Stimulated activated CD8-positive, alpha-beta memory T cell treated with anti-CD3 and anti-CD28 coated beads, Interleukin-2, amount 100 ng/mL, for 1 hour (primary cell): Measurements from ENCODE around the gene COPS3.
A peak's percentile ranks its signal among the peaks of the same experiment; 100 is the strongest.

ENCODE experiments used
- DNase-seq, 2 donors: peaks; one replicate each; pipeline ENCODE4 v3.0.0-alpha.2; 2020; ENCODE audit warnings: low read depth in 2 of 2

Gene COPS3

GRCh38 chr17:17242246-17242645, 38.8 kb downstream of the COPS3 start:
- DNase-seq, result no peak

DNA sequence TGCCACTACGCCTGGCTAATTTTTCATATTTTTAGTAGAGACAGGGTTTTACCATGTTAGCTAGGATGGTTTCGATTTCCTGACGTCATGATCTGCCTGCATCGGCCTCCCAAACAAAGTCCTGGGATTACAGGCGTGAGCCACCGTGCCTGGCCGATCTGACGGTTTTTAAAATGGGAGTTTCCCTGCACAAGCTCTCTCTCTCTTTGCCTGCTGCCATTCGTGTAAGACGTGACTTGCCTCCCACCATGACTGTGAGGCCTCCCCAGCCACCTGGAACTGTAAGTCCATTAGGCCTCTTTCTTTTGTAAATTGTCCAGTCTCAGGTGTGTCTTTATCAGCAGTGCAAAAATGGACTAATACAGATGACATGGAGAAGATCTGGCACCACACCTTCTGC, 39.4 kb downstream of the COPS3 start:
- no peak for DNase-seq

DNA sequence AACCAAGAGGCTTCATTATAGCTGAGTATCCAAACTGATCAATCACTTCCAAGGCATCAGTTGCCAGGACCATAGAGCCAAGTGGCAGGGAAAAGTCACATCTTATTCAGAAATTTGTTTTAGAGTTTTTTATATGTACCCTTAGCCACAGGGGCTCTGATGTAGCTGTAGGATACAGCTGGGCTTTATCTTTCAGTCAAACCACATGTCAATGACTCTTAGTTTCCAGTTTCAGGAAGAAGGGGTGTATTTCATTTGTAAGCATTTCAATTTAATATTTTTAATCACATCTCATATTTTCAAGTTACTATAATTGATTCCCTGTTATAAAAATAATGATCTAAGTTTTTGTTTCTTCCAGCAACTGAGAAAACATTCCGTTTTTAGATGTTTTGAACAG, 41.2 kb downstream of the COPS3 start:
- DNase-seq, result no peak

GRCh38 chr17:17237026-17237799, 43.8 kb downstream of the COPS3 start, which contains the start of gene FLCN:
TSS of gene FLCN (minus strand) at chr17:17237168. CDS start at chr17:17228137, 9,031 bp downstream.
- peak; percentile 78 to 82 for DNase-seq

DNA sequence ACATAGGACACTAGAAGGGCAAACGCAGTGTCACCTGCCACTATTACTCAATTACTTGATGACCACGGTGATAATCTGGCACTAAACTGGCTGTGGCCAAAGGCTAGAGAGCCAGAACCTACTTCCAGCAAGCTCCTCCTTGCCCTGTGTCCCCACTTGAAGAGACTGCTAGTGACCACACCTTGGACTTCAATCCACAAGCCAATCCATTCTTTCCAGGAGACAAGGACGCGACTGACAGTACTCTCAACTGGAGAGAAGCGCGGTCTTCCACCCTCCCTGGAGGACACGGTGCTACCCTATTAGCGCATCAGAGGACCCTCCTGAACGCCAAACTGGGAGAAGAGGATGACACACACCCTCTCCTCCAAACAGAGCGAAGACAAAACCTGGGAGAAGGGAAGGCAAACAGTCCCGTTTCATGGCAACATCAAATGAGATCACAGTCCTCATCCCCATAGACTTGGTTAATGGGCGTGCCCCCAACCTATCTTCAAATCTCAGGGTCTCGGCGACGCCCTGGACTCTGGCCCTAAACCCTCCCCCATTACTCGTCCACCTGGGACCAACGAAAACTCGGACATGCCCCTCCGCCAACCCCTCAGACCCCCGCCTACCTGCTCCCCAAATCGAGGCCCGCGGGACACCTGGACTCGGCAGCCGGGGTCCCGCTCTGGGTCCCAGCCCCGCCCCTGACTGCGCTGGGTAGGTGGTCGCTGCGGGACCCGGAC, 44.6 kb downstream of the COPS3 start:
- DNase-seq, result no peak

DNA sequence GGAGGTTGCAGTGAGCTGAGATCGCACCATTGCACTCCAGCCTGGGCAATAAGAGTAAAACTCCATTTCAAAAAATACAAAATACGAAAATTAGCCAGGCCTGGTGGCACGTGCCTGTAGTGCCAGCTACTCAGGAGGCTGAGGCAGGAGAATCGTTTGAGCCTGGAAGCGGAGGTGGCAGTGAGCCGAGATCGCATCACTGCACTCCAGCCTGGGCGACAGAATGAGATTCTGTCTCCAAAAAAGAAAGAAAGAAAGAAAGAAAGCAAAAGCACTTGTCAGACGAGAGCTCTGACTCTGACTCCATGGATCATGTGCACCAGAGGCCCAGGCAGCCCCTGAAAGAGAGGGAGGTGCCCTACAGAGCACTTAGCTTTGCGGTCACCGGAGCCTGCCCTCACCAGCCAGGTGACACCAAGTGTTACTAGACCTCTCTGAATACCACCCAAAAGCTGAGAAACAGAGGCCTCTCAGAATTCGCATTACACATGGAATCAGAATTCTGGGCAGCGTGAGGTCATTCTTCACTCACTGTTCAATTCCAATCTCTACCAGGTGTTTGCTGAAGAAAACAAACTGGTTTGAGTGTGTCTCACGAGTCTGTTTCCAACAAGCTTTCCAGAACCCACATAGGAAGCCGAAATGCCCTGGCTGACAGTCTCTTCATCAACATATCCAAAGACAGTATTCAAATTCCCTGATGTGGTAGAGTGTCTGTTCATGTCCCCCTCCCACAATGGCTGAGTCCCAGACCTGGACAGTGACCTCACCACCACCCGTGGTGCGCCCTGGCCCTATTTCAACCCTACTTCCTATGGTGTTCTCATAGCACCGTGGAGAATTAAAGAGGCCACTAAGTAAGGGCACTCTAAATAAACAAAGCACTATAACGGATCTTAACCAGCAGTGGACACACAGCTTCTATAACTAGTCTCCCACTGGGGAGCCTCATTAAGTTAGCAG, 45.6 kb downstream of the COPS3 start:
- no peak for DNase-seq

DNA sequence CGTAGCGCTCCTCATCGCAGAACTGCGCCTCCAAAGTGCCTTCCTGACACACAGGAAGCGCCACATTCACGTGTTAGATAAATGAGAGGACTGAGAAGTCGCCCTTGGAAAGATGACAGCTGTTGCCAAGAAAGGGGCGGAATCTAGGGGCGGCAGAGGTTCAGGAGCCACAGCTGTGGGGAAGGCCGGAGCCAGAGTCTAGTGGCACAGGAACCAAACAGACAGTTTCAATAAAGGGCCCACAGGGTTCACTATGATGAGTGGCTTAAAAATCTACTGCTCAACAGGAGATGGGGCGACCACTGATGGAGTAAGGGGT, 48.8 kb downstream of the COPS3 start:
- DNase-seq, result no peak

GRCh38 chr17:17231621-17232302, 49.3 kb downstream of the COPS3 start:
- DNase-seq, result no peak

DNA sequence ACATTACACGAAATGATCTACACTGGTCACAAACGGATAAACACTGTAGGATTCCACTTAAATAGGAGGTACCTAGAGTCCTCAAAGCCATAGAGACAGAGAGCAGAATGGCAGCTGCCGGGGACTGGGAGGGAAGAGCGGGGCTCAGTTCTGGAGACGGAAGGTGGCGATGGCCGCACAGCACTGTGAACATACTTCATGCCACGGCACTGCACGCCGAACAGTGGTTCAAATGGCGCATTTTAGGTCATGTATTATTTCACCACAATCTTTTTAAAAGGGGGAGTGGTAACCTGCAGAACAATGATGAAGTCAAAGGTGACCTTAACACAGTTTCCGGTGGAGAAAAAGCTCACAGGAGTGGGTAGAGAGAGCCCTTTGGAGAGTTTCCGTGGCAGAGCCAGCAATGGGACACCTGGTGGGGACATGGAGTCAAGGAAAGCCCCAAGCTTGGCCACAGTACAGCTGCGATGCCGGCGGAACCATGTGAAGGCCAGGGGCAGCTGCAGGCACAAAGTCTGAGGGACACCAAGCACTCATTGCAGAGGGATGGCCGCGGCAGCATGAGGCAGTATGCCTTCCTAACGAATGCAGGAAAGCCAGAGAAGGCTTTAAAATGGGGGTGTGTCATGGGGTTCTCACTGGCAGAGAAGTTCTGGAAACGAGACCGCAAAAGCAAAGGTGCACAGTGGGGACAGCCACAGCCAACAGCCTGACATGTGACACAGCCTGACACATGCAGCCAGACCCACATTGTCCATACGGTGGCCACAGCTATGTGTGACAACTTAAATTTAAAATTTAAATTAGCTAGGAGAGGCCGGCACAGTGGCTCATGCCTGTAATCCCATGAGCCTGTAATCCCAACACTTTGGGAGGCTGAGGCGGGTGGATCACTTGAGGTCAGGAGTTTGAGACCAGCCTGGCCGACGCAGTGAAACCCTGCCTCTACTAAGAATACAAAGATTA, 51.3 kb downstream of the COPS3 start:
- no peak for DNase-seq

- DNase-seq, result no peak
Observed at GRCh38 chr17:17228521-17229279, 52.3 kb downstream of the COPS3 start.

- no peak for DNase-seq
Observed at GRCh38 chr17:17227608-17228520, 53.2 kb downstream of the COPS3 start.

GRCh38 chr17:17226451-17227265, 54.4 kb downstream of the COPS3 start:
- DNase-seq, result no peak

GRCh38 chr17:17225901-17226300, 55.1 kb downstream of the COPS3 start:
- no peak for DNase-seq

DNA sequence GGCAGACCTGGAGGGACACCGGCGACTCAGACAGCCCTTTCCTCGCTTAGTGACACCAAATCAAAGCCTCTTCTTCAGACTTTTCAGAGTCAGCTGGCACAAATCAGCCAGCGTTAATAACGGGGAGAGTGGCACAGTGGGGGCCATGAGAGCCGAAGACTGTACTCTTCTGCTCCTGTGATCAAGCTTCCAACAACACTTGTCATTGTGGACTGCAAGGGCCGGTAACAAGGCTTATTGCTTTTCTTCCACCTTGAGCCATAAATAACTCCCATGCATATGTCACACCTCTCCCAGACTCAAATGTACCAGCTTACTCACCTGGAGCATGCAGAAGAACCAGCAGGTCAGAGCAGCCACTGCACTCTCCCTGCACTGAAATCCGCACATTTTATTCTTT, 56.9 kb downstream of the COPS3 start:
- DNase-seq, result no peak

- DNase-seq, result no peak
Observed at GRCh38 chr17:17223736-17224135, 57.3 kb downstream of the COPS3 start.

DNA sequence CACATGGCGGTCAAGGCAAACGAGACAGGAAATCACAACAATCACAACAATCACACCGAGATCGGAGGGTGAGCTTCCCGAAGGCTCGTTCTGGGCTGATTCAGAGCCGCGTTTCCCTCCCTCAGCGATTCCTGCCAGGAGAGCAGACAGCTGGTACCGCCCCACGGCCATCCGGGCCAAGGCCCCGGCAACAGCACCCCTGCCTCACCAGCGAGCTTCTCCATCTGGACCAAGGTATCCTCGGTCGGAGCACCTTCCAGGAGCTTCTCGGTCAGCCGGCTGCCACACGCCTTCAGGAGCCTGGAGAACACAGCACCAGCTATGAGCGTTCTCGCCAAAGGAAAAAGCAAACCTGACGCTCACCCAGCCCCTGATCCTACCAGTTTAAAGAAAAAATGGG, 59.7 kb downstream of the COPS3 start:
- DNase-seq, result no peak

- no peak for DNase-seq
Observed at GRCh38 chr17:17220529-17220928, 60.5 kb downstream of the COPS3 start.

GRCh38 chr17:17217995-17218394, 63.1 kb downstream of the COPS3 start:
- no peak for DNase-seq
